ENCODE data around the gene ONECUT3.

The ONECUT3 gene

DNA sequence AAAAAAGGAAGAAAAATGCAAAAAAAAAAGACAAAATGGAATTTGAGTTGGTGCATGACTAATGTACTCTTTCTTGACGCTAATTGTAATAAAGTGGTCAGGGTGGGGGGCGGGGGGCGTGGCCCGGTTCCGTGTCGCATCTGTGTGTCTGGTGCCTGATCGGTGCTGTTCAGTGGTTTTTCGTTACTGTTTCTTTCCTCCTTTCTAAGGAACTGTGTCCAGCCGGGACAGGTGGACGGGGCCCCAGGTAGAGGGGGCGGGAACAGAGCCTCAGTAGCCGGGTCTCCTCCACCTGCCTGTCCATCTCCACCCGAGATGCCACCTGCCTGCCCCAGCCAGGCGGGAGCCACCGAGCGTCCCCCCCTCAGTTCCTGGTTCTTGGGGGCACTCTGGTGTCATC lies 26.3 kb downstream of the ONECUT3 start:
- H3K4me3 ChIP-seq (ENCODE audit: control insufficient read depth, low read depth, low read length), result no peak overlapping the region
- TF ChIP-seq, protein P1, sequence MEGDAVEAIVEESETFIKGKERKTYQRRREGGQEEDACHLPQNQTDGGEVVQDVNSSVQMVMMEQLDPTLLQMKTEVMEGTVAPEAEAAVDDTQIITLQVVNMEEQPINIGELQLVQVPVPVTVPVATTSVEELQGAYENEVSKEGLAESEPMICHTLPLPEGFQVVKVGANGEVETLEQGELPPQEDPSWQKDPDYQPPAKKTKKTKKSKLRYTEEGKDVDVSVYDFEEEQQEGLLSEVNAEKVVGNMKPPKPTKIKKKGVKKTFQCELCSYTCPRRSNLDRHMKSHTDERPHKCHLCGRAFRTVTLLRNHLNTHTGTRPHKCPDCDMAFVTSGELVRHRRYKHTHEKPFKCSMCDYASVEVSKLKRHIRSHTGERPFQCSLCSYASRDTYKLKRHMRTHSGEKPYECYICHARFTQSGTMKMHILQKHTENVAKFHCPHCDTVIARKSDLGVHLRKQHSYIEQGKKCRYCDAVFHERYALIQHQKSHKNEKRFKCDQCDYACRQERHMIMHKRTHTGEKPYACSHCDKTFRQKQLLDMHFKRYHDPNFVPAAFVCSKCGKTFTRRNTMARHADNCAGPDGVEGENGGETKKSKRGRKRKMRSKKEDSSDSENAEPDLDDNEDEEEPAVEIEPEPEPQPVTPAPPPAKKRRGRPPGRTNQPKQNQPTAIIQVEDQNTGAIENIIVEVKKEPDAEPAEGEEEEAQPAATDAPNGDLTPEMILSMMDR (conservative IDR thresholded peaks at IDR 0.05; ENCODE audit: control insufficient read depth, insufficient read depth, low read depth, low read length), result no peak
- DNase-seq (ENCODE audit: low read depth), result no peak

DNA sequence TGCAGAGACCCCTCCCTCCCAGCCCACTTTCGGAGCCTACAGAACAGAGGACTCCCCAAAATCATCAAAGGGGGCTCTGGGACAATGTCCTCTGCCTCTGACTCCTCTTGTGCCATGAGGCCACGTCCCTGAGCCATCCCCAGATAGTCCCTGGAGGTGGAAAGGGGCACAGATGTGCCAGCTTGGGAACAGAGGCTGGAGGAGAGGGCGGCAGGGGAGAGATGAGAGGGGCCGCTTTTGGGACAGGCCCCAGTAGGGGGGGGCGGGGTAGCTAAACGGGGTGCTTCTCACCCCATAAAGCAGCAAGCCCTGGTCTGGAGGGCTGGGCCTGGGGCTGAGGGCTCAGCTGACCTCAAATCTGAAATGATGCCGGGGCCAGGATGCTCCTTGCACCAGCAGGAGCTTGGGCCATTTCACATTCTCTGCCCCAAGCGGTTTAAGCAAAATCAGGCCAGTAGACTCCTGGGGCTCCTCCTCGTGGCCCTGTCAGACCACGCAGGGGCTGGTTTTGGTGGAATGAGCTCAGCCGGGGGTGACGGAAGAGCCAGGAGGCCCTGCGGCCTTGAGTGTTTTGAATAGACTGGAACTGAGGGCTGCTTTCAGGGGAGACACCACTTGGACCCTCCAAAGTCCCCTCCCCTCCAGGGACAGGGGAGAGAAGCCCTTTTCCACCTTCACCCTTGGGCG lies 27.1 kb downstream of the ONECUT3 start:
- TF ChIP-seq, protein P1 (conservative IDR thresholded peaks at IDR 0.05; ENCODE audit: control insufficient read depth, insufficient read depth, low read depth, low read length), result peak; percentile 21
- peak; percentile 36 for DNase-seq (ENCODE audit: low read depth)
- no peak overlapping the region for H3K4me3 ChIP-seq (ENCODE audit: control insufficient read depth, low read depth, low read length)

DNA sequence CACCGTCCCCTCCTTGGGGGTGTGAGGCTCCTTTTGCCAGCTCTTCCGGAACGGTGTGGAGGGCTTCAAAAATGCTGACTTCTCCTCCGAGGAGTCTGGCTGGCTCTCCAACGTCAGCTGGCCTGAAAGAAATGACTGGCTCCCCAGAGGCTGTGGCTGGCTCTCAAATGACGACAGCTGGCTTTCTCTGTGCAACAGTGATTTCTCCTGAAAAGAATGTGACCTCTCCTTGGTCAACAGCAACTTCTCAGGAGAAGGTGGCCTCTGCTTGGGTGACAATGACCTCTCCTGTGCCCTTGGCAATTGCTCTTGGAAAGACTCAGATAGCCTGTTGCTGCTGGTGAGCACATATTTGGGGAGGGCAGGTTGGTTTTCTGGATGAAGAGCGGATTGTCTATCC lies 29.2 kb downstream of the ONECUT3 start:
- H3K4me3 ChIP-seq (ENCODE audit: control insufficient read depth, low read depth, low read length), result no peak overlapping the region
- TF ChIP-seq, protein P1 (conservative IDR thresholded peaks at IDR 0.05; ENCODE audit: control insufficient read depth, insufficient read depth, low read depth, low read length), result no peak
- no peak for DNase-seq (ENCODE audit: low read depth)

DNA sequence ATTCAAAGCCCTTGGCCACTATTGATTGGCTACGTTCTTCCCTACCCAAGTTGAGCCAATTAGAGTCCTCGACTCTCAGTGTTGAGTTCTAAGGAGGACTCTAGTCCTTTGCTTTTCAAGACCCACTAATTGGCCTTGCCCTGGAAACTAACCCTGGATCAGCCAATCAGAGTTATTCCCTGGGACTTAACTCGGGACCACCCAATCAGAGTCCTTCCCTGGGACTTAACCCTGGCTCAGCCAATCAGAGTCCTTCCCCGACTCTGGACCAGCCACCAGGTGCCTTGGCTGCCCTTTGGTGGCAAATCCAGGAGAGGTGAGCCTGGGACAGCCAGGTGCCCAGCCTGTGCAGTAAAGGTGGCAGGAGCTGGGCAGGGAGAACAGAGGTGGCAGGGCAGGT lies 30.0 kb downstream of the ONECUT3 start:
- DNase-seq (ENCODE audit: low read depth), result no peak
- H3K4me3 ChIP-seq (ENCODE audit: control insufficient read depth, low read depth, low read length), result no peak overlapping the region
- TF ChIP-seq, protein P1 (conservative IDR thresholded peaks at IDR 0.05; ENCODE audit: control insufficient read depth, insufficient read depth, low read depth, low read length), result no peak

DNA sequence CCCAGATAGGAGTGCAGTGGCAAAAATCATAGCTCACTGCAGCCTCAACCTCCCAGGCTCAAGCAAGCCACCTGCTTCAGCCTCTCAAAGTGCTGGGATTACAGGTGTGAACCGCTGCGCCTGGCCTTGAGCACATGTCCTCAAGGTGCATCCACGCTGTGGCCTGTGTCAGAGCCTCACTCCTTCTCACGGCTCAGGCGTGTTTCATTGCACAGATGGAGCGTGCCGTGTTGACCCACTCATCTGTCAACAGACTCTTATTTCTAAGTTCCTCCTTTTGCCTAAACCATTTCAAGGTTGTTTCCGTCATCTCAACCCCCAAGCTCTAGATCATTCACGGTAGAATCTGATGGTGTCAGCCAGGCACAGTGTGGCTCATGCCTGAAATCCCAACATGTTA lies 30.6 kb downstream of the ONECUT3 start:
- DNase-seq (ENCODE audit: low read depth), result no peak
- H3K4me3 ChIP-seq (ENCODE audit: control insufficient read depth, low read depth, low read length), result no peak overlapping the region
- TF ChIP-seq, protein P1 (conservative IDR thresholded peaks at IDR 0.05; ENCODE audit: control insufficient read depth, insufficient read depth, low read depth, low read length), result no peak

DNA sequence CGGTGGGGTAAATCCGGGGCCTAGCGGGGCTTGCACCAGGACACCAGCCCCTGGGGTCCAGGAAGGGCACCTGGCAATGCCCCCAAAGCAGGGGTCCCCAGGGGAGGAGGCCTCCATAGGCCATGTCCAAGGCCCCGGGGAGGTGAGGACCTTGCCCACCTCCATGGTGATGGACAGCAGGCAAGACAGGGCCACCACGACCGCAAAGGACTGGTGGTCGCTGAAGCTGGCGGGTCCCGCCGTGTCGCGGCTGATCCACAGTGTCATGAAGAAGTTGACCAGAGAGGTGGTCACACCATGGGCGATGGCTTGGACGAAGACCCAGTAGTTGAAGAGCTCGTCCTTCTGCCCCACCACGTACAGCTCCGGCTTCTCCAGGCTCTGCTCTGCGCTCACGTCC lies 32.0 kb downstream of the ONECUT3 start:
- no peak for DNase-seq (ENCODE audit: low read depth)

More for the DNA sequence above, 32.0 kb downstream of the ONECUT3 start:
- H3K4me3 ChIP-seq (ENCODE audit: control insufficient read depth, low read depth, low read length), result no peak overlapping the region
- TF ChIP-seq, protein P1 (conservative IDR thresholded peaks at IDR 0.05; ENCODE audit: control insufficient read depth, insufficient read depth, low read depth, low read length), result no peak

Measured in fibroblast of mammary gland (primary cell).